Measurements from ENCODE around the gene POLDIP3.
"Not testable (repeated sequence)": the region's sequence is repeated elsewhere in the genome, so short reads cannot be mapped to it uniquely, and the experiment has no call there.

Gene POLDIP3

GRCh38 chr22:42560381-42560780 is 54.3 kb downstream of the POLDIP3 start:
- no peak for DNase-seq (ENCODE audit: low read depth)

- DNase-seq (ENCODE audit: low read depth), result peak; percentile 72
Measured at GRCh38 chr22:42553475-42554361, 61.0 kb downstream of the POLDIP3 start, which contains the start of gene SERHL2. Gene SERHL2, plus strand, starts transcription at chr22:42553956. Its CDS starts 65 bp downstream, at chr22:42554021.

- not testable (repeated sequence) for DNase-seq (ENCODE audit: low read depth)
Measured at GRCh38 chr22:42552294-42552647, 62.4 kb downstream of the POLDIP3 start.

GRCh38 chr22:42549331-42550060 is 65.2 kb downstream of the POLDIP3 start:
- DNase-seq (ENCODE audit: low read depth), result no peak

GRCh38 chr22:42548597-42549330 is 65.9 kb downstream of the POLDIP3 start:
- DNase-seq (ENCODE audit: low read depth), result no peak

GRCh38 chr22:42548126-42548525 is 66.6 kb downstream of the POLDIP3 start:
- DNase-seq (ENCODE audit: low read depth), result not testable (repeated sequence)

- DNase-seq (ENCODE audit: low read depth), result no peak
Measured at GRCh38 chr22:42547562-42547961, 67.1 kb downstream of the POLDIP3 start.

- DNase-seq (ENCODE audit: low read depth), result no peak
Measured at GRCh38 chr22:42544686-42545085, 70.0 kb downstream of the POLDIP3 start.

GRCh38 chr22:42539236-42539771 is 75.4 kb downstream of the POLDIP3 start:
- DNase-seq (ENCODE audit: low read depth), result not testable (repeated sequence)

GRCh38 chr22:42537199-42537831 is 77.4 kb downstream of the POLDIP3 start:
- DNase-seq (ENCODE audit: low read depth), result not testable (repeated sequence)

GRCh38 chr22:42536634-42537033 is 78.0 kb downstream of the POLDIP3 start:
- not testable (repeated sequence) for DNase-seq (ENCODE audit: low read depth)

- DNase-seq (ENCODE audit: low read depth), result no peak
Measured at GRCh38 chr22:42536166-42536565, 78.5 kb downstream of the POLDIP3 start.

GRCh38 chr22:42535082-42535731 is 79.5 kb downstream of the POLDIP3 start:
- DNase-seq (ENCODE audit: low read depth), result not testable (repeated sequence)

Measured in T follicular helper cell (primary cell).